ENCODE measurements around the gene ATXN1.

ATXN1 gene

GRCh38 chr6:16522937-16523336 lies 238.3 kb downstream of the ATXN1 start:
- Mint-ChIP-seq H3K27ac (no peak overlapping the region), H3K9me3 (no peaks in the 10 kb centered on the region), H3K27me3 (no peaks in the 10 kb centered on the region), H3K4me3 (no peak overlapping the region), H3K36me3 (ENCODE audit: low read depth) (peaks cover 23% of the 10 kb centered on the region), H3K4me1 (peaks cover 31% of the 10 kb centered on the region)
- ATAC-seq (no peak), DNase-seq (no peak)

DNA sequence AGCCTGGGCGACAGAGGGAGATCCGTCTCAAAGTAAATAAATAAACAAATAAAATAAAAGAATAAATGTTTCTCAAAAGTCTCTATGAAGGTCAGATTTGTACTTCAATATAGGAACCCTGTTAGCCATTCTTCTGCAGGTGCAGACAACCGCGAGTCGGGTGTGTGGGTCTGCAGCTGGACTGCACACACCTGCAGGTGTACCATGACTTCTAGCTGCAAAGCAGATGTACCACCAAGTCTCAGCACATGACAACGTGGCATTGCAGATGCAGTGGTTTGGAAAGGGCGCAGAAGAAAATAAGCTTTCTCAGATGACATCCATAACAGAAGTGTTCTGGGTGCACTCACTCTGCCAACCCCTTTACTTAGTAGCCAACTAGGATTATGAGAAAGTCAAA lies 239.7 kb downstream of the ATXN1 start:
- peaks cover 43% of the 10 kb centered on the region for H3K4me1 Mint-ChIP-seq

DNA sequence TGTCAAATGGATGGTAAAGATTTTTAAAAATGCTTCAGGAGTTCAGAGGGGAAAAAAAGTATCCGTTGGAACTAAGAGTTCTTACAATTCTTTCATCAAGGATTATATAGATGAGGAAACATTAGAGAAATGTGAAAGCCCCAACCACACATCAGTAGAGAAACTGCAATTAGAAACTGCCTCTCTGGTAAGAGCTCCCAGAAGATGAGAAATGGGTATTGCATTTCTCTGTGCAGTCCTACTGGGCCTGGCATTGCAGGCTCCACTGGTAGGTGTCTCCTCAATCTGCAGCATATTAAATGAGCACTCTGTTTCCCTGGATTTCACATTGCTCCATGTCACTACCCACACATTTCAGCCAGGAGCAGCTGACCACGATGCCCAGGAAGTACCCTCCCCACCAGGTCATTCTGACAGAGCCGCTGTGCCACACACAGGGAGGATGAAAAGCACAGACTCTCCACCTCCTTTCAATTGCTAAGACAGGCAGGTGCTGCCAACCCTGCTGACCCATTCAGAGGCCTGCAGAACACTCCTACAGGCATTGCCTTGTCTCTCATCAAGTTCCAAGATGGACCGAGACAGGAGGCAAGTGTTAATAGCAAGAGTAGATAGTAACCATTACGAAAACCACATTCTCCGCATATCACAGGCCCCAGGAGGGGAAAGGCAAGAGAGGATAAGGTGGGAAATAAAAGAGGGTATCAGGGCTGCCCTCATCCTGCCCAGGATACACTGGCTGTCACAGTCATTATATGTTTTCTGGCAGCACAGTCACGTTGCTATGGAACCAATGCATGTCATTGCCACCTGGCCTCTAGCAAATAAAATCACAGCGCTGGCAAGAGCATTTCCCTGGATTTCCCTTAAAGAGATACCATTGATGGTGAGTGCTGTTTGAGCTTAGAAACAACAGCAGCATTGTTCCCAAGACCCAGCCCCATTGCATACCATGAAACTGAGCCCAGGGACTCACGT lies 241.7 kb downstream of the ATXN1 start:
- no peak overlapping the region for H3K4me3 Mint-ChIP-seq
- H3K9me3 Mint-ChIP-seq = no peaks in the 10 kb centered on the region
- ATAC-seq (no peak), DNase-seq (no peak)
- H3K27ac Mint-ChIP-seq = no peak overlapping the region
- no peaks in the 10 kb centered on the region for H3K27me3 Mint-ChIP-seq
- peaks cover 40% of the 10 kb centered on the region for H3K4me1 Mint-ChIP-seq
- peaks cover 25% of the 10 kb centered on the region for H3K36me3 Mint-ChIP-seq (ENCODE audit: low read depth)

More for the DNA sequence above, 239.7 kb downstream of the ATXN1 start:
- Mint-ChIP-seq H3K36me3 (ENCODE audit: low read depth) (peaks cover 25% of the 10 kb centered on the region), H3K27me3 (no peaks in the 10 kb centered on the region), H3K9me3 (no peaks in the 10 kb centered on the region), H3K4me3 (no peak overlapping the region), H3K27ac (no peak overlapping the region)
- DNase-seq = no peak
- no peak for ATAC-seq

DNA sequence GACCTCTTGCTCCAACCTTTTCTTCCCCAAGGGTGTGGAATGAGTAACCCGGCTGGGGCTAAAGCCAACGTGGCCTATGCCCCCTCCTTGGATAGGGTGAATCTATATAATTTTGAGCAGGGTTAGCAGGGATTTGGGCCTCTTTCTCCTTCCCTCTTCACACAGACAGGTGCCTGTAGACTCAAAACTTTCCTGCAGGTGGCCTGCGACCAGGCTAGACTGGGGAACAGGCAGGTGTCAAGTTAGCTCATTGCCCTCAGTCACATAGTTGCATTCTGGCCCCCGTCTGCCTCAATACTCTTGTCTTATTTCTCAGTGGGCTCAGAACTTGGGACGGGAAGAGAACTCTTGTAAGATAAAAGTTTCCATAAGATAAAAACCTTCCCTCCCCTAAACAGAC lies 243.0 kb downstream of the ATXN1 start:
- no peaks in the 10 kb centered on the region for H3K9me3 Mint-ChIP-seq
- peaks cover 19% of the 10 kb centered on the region for H3K36me3 Mint-ChIP-seq (ENCODE audit: low read depth)
- ATAC-seq = no peak
- H3K4me1 Mint-ChIP-seq = peaks cover 42% of the 10 kb centered on the region
- no peak overlapping the region for H3K4me3 Mint-ChIP-seq
- no peaks in the 10 kb centered on the region for H3K27me3 Mint-ChIP-seq
- DNase-seq = no peak
- H3K27ac Mint-ChIP-seq = no peak overlapping the region

DNA sequence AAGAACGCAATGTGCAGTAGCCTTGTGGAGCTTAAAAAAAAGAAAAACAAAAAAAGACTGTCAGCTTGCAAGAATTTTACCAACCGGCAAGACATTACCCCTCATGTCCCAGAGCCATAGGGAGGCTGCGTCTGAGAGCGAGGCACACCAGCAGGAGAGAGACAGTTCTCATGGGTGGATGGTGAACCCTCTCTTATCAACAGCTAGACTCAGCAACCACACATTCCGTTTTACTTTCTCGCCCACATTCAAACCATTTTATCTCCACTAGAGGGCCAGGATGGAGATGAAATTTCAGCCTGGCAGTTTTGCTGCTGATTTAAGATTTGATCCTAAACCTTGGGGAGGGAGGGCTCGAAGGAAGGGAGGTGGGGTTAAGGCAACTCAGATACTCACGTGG lies 247.0 kb downstream of the ATXN1 start:
- Mint-ChIP-seq H3K27ac (peak overlapping the region; percentile 20), H3K4me1 (peaks cover 63% of the 10 kb centered on the region), H3K9me3 (no peaks in the 10 kb centered on the region), H3K4me3 (no peak overlapping the region), H3K36me3 (ENCODE audit: low read depth) (peaks cover 2% of the 10 kb centered on the region), H3K27me3 (no peaks in the 10 kb centered on the region)
- ATAC-seq (peak; percentile 70), DNase-seq (no peak)

DNA sequence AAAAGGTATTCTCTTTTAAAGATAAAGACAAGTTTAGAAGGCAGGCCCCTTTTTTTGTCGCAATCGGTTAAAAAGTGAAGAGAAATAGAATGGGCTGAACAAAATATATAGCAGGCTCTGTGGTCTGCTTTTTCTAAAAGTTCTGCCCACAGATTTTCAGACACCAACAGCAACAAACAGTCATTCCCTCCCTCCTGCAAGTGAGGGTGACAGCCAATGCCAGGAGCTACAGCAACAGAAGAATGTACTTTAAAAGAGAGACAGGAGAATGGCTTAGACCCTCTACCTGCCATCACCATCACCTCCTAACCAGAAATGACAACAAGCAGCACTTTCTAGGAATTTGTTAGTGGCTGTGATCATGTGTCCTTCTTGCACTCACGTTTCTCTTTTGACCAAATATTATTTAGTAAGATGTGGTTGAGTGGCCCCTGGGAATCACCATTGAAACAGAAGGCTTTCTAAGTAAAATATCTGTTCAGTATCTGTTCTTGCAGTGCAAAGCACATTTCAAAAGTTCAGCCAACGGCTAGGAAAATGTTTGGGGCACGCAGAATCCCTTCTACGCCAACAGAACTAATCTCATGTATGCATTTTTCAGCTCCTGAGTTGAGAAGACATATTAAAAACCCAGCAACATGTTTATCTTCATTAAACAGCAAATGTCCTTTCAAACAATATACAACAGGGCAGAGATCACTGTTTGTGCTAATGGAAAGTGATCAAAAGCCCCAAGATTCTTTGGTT lies 248.5 kb downstream of the ATXN1 start:
- Mint-ChIP-seq H3K27me3 (no peaks in the 10 kb centered on the region), H3K27ac (peak overlapping the region; percentile 77), H3K36me3 (ENCODE audit: low read depth) (peaks cover 3% of the 10 kb centered on the region), H3K9me3 (no peaks in the 10 kb centered on the region), H3K4me3 (no peak overlapping the region), H3K4me1 (peaks cover 51% of the 10 kb centered on the region)
- DNase-seq = no peak
- no peak for ATAC-seq

- Mint-ChIP-seq H3K9me3 (no peaks in the 10 kb centered on the region), H3K27me3 (no peaks in the 10 kb centered on the region), H3K36me3 (ENCODE audit: low read depth) (peaks cover 3% of the 10 kb centered on the region), H3K4me1 (peaks cover 45% of the 10 kb centered on the region), H3K4me3 (peak overlapping the region; percentile 25), H3K27ac (peak overlapping the region; percentile 77)
- DNase-seq (peak; percentile 25), ATAC-seq (peak; percentile 46)
Observed at GRCh38 chr6:16511723-16512489, 249.4 kb downstream of the ATXN1 start.

DNA sequence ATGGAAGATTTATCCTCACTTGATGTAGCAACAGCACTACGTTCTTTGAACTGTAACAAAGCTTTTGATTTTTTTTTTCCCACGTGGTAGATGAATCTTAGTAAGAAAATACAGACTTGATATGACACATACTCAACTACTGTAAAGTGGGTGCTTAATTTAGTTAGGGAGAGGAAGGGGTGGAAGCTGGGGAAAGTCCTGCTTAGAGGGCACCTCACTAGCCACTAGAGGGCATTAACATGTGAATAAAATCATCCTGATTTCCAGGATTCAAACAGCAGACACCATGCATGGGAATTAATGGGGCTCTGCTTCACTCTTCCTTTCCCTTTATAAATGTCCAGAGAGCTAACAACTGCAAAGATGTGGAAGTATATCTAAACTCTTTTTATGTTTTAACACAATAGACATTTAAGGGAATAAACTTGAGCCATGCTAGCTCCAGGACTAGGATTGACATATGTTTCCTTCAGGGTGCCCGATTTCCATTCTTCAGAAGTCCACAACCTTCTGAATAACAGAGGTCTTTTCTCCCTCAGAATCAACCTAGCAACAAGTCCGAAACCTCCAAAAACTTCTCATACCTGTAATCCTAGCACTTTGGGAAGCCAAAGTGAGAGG lies 250.1 kb downstream of the ATXN1 start:
- no peak for DNase-seq
- Mint-ChIP-seq H3K4me3 (no peak overlapping the region), H3K27ac (peak overlapping the region; percentile 77), H3K27me3 (no peaks in the 10 kb centered on the region), H3K9me3 (no peaks in the 10 kb centered on the region), H3K4me1 (peaks cover 49% of the 10 kb centered on the region), H3K36me3 (ENCODE audit: low read depth) (peaks cover 1% of the 10 kb centered on the region)
- peak; percentile 58 for ATAC-seq

- Mint-ChIP-seq H3K27ac (no peak overlapping the region), H3K4me3 (no peak overlapping the region), H3K4me1 (peaks cover 58% of the 10 kb centered on the region), H3K9me3 (no peaks in the 10 kb centered on the region), H3K36me3 (ENCODE audit: low read depth) (peaks cover 1% of the 10 kb centered on the region), H3K27me3 (no peaks in the 10 kb centered on the region)
- DNase-seq (no peak), ATAC-seq (no peak)
Observed at GRCh38 chr6:16510245-16510644, 251.0 kb downstream of the ATXN1 start.

- Mint-ChIP-seq H3K9me3 (no peaks in the 10 kb centered on the region), H3K4me1 (peaks cover 62% of the 10 kb centered on the region), H3K27ac (peak overlapping the region; percentile 6), H3K36me3 (ENCODE audit: low read depth) (peaks cover 1% of the 10 kb centered on the region), H3K4me3 (no peak overlapping the region), H3K27me3 (no peaks in the 10 kb centered on the region)
- no peak for ATAC-seq
- DNase-seq = no peak
Observed at GRCh38 chr6:16508959-16509358, 252.3 kb downstream of the ATXN1 start.

DNA sequence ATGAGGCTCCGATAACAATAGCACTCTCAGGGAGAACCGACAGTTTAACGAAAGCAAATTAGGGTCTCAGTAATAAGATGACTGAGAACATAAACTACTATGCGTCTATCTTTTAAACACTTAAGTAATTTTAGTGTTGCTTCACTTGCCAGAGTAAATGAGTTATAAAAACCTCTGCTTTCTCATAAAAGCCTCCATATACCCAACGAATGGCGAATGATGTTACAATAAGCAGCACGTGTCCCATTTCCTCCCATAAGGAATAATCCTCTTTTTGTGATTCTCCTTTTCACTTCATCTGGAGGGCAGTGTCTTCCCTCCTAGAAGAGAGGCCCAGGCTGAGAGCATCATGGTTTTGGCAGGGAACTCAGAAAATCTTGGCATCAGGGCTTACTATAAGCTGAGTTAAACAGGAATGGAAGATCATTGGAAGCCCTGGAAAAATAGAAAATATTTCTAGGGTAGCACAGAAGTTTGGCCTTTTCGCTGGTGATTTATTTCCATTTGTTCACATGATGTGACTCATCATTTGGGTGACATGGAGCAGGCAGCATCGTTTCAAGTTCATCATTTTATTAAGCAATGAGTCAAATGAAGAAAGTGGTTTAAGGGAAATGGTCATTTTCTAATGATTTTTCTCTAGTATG lies 255.4 kb downstream of the ATXN1 start:
- ATAC-seq = no peak
- Mint-ChIP-seq H3K27me3 (no peaks in the 10 kb centered on the region), H3K36me3 (ENCODE audit: low read depth) (peaks cover 7% of the 10 kb centered on the region), H3K9me3 (no peaks in the 10 kb centered on the region), H3K4me1 (peaks cover 41% of the 10 kb centered on the region), H3K4me3 (no peak overlapping the region), H3K27ac (no peak overlapping the region)
- no peak for DNase-seq

DNA sequence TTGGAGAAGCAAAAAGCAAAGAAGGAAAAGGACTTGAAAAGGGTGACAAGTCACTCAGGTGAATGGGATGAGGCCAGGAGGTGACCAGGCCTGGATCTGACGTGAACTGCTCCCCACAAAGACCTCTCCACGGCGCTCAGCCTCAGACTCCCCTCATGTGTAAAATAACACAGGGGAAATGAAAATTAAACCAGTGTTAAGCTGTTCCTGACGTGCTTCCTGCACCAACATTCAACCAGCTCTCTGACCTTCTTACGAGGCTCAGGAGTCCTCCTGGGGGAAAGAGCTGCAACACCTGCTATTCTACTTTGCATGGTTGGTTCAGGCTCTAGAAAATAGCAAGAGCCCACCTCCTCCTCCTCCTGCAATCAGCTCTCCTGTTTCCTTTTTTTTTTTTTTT lies 256.7 kb downstream of the ATXN1 start:
- H3K4me1 Mint-ChIP-seq = peaks cover 48% of the 10 kb centered on the region
- no peak for ATAC-seq
- peaks cover 10% of the 10 kb centered on the region for H3K36me3 Mint-ChIP-seq (ENCODE audit: low read depth)

GRCh38 chr6:16503970-16504415 lies 257.3 kb downstream of the ATXN1 start:
- peaks cover 11% of the 10 kb centered on the region for H3K36me3 Mint-ChIP-seq (ENCODE audit: low read depth)
- H3K4me3 Mint-ChIP-seq = no peak overlapping the region
- ATAC-seq (peak; percentile 90), DNase-seq (no peak)
- no peak overlapping the region for H3K27ac Mint-ChIP-seq
- peaks cover 48% of the 10 kb centered on the region for H3K4me1 Mint-ChIP-seq
- H3K9me3 Mint-ChIP-seq = peaks cover 6% of the 10 kb centered on the region
- no peaks in the 10 kb centered on the region for H3K27me3 Mint-ChIP-seq

More for the DNA sequence above, 256.7 kb downstream of the ATXN1 start:
- peak overlapping the region; percentile 21 for H3K27ac Mint-ChIP-seq
- H3K4me3 Mint-ChIP-seq = no peak overlapping the region
- H3K9me3 Mint-ChIP-seq = peaks cover under 1% of the 10 kb centered on the region
- H3K27me3 Mint-ChIP-seq = no peaks in the 10 kb centered on the region
- DNase-seq = no peak
